B cell (primary cell): ENCODE measurements around the gene ACKR2. TPM values are rescaled to one million over a fixed set of nuclear protein-coding genes. Genes with fewer than 3 reads are reported as not detected.

Source experiments
- ATAC-seq: fragments of 200-7000 bp; cut with Tn5 transposase; one replicate; pipeline ENCODE4 v1.10.0; 2021; ENCODE audit warnings: low read depth, mild to moderate bottlenecking, moderate number of reproducible peaks, moderate library complexity
- CTCF ChIA-PET: fragments of 350-600 bp; sonication (Branson Sonifier 250); formaldehyde crosslinking; loops from one replicate; lab custom pipeline; 2021; ENCODE audit warnings: antibody characterized with exemption, inconsistent platforms; lab: Charles Lee
- POLR2A ChIA-PET: fragments of 350-600 bp; sonication (Branson Sonifier 250); formaldehyde crosslinking; loops from one replicate; lab custom pipeline; 2021; ENCODE audit warnings: antibody characterized with exemption; lab: Charles Lee
- DNase-seq: peaks from one replicate; pipeline ENCODE4 v3.0.0; 2013
- H2AFZ ChIP-seq: 2 replicates; pipeline ENCODE4 v1.6.1; 2012; ENCODE audit warnings: mild to moderate bottlenecking, low read depth, low read length; ENCODE audit not compliant: insufficient read depth, poor library complexity, severe bottlenecking
- H3K27ac ChIP-seq, 2 donors: 1 replicate in 1 of 2; 2 replicates in 1 of 2; pipeline ENCODE4 v1.5.1; 2012 to 2013; ENCODE audit warnings: low read length in 2 of 2, mild to moderate bottlenecking in 2 of 2, moderate library complexity in 1 of 2
- H3K27me3 ChIP-seq, 4 experiments: fragments of 200-600 bp in 1 of 4; sonication (generic) in 1 of 4; replicated peaks in 1 of 4; 1 replicate in 2 of 4; 2 replicates in 2 of 4; pipeline versions ENCODE4 v1.6.1 to v1.7.0; 2013 to 2016; ENCODE audit warnings: low read length in 3 of 4, mild to moderate bottlenecking in 2 of 4, mixed read lengths in 1 of 4, moderate library complexity in 1 of 4; ENCODE audit not compliant: insufficient read depth in 4 of 4, control insufficient read depth in 3 of 4; ENCODE audit errors: control extremely low read depth in 1 of 4
- H3K36me3 ChIP-seq, 2 experiments: replicated peaks in 1 of 2; 1 replicate in 1 of 2; 2 replicates in 1 of 2; pipeline versions ENCODE4 v1.6.1 to v1.7.1; 2013; ENCODE audit warnings: low read length in 1 of 2; ENCODE audit not compliant: insufficient read depth in 2 of 2, control insufficient read depth in 1 of 2; ENCODE audit errors: control extremely low read depth in 1 of 2, extremely low read depth in 1 of 2
- H3K4me1 ChIP-seq, 2 donors: fragments of 200-600 bp in 1 of 2; sonication (generic) in 1 of 2; 1 replicate in 1 of 2; 2 replicates in 1 of 2; pipeline versions ENCODE4 v1.5.1 to v1.6.1; 2013 to 2017; ENCODE audit warnings: low read length in 2 of 2; ENCODE audit not compliant: control insufficient read depth in 2 of 2, insufficient read depth in 2 of 2
- H3K4me2 ChIP-seq: replicated peaks from 2 replicates; pipeline ENCODE3; 2012; ENCODE audit warnings: mild to moderate bottlenecking, low read depth, low read length; ENCODE audit not compliant: poor library complexity, severe bottlenecking
- H3K4me3 ChIP-seq, 5 experiments: fragments of 200-600 bp in 1 of 5; sonication (generic) in 1 of 5; 1 replicate in 3 of 5; 2 replicates in 2 of 5; pipeline versions ENCODE4 v1.5.1 to v1.7.0; 2011 to 2016; ENCODE audit warnings: low read length in 4 of 5, mild to moderate bottlenecking in 4 of 5, low read depth in 2 of 5, control low read depth in 1 of 5, moderate library complexity in 1 of 5; ENCODE audit not compliant: insufficient read depth in 1 of 5; ENCODE audit errors: control extremely low read depth in 1 of 5, extremely low read depth in 1 of 5
- H3K79me2 ChIP-seq: fragments of 200-600 bp; sonication (generic); one replicate; pipeline ENCODE4 v1.6.0; 2016; ENCODE audit warnings: low read length; ENCODE audit not compliant: control insufficient read depth, insufficient read depth
- H3K9ac ChIP-seq: fragments of 200-600 bp; sonication (generic); 2 replicates; pipeline ENCODE4 v1.6.1; 2017; ENCODE audit warnings: mild to moderate bottlenecking, low read length, moderate library complexity
- H3K9me3 ChIP-seq, 3 donors: one replicate each; pipeline versions ENCODE4 v1.6.1 to v1.7.1; 2013; ENCODE audit warnings: low read length in 2 of 3; ENCODE audit not compliant: control insufficient read depth in 2 of 3, insufficient read depth in 1 of 3; ENCODE audit errors: control extremely low read depth in 1 of 3
- H4K20me1 ChIP-seq: 2 replicates; pipeline ENCODE4 v1.6.0; 2012; ENCODE audit warnings: mild to moderate bottlenecking, low read length; ENCODE audit not compliant: insufficient read depth, control insufficient read depth, poor library complexity, severe bottlenecking
- H3K27ac Mint-ChIP-seq: one replicate; pipeline ENCODE4 v1.8.0; 2021; ENCODE audit warnings: mixed read lengths
- H3K27me3 Mint-ChIP-seq: one replicate; pipeline ENCODE4 v1.8.0; 2021; ENCODE audit warnings: mixed read lengths
- H3K4me1 Mint-ChIP-seq: one replicate; pipeline ENCODE4 v1.8.0; 2021; ENCODE audit warnings: mixed read lengths
- H3K4me3 Mint-ChIP-seq: one replicate; pipeline ENCODE4 v1.8.0; 2021; ENCODE audit warnings: mixed read lengths
- H3K9me3 Mint-ChIP-seq: one replicate; pipeline ENCODE4 v1.8.0; 2022; ENCODE audit warnings: mixed read lengths; ENCODE audit not compliant: insufficient read depth
- CTCF ChIP-seq: fragments of 200-600 bp; IDR thresholded peaks from one replicate; pipeline ENCODE4 v1.8.0; 2022; ENCODE audit warnings: antibody characterized with exemption, mild to moderate bottlenecking
- EZH2 ChIP-seq: IDR thresholded peaks from 2 replicates; pipeline ENCODE4 v1.6.1; 2012; ENCODE audit warnings: borderline replicate concordance, low read depth, mild to moderate bottlenecking, moderate library complexity, low read length; ENCODE audit not compliant: insufficient read depth, poor library complexity, severe bottlenecking
- WGBS: methylation state at CpG from one replicate; pipeline ENCODE4 v1.1.5; 2013; ENCODE audit warnings: missing lambda C conversion rate; ENCODE audit not compliant: insufficient coverage; 5-methylcytosine and 5-hydroxymethylcytosine counted together
- intact Hi-C: fragments of 100-400 bp; cut with micrococcal nuclease; formaldehyde crosslinking; loops from one replicate; pipeline ENCODE4 v1.10.0; 2022
- polyA plus RNA-seq: library from polyadenylated mRNA; depleted of rRNA; stranded (reverse); fragments of >200 nt; gene quantifications from 2 replicates; pipeline ENCODE4 v1.2.3, GENCODE V29; 2012
- total RNA-seq, 2 donors: library from RNA; stranded (reverse); fragments of 120-200 nt in 1 of 2; gene quantifications; 1 replicate in 1 of 2; 2 replicates in 1 of 2; pipeline versions ENCODE4 v1.2.3 to v1.2.4, GENCODE V29; 2013 to 2022

The ACKR2 gene
- total and polyA plus RNA-seq, 2 donors (not counting 1 experiment from before 2014, with no cell fraction given) = 0.31 to 1.7 TPM

- Mint-ChIP-seq H3K9me3 (peaks cover 4% of the 10 kb centered on the region), H3K4me1 (no peaks in the 10 kb centered on the region), H3K27me3 (peaks cover 35% of the 10 kb centered on the region), H3K4me3 (no peak overlapping the region), H3K27ac (no peak overlapping the region)
- Histone ChIP-seq H3K4me3 (no peak overlapping the region), H2AFZ (no peak overlapping the region), H3K27me3 (peaks cover 0 to 16% (median 3%) of the 10 kb centered on the region in 4 experiments), H3K4me1 (no peaks in the 10 kb centered on the region), H4K20me1 (no peaks in the 10 kb centered on the region), H3K4me2 (no peak overlapping the region), H3K79me2 (no peaks in the 10 kb centered on the region), H3K36me3 (no peaks in the 10 kb centered on the region), H3K9me3 (peaks cover 0 to 3% (median 0%) of the 10 kb centered on the region in 3 donors), H3K9ac (no peak overlapping the region), H3K27ac (no peak overlapping the region)
- no peak for TF ChIP-seq EZH2
- no peak for TF ChIP-seq CTCF
- CTCF ChIA-PET = no interaction called here
- ATAC-seq = no peak
- DNase-seq = no peak
- intact Hi-C loops = no loop called here
- POLR2A ChIA-PET = no interaction called here
Measured at GRCh38 chr3:42898896-42899675, 89.8 kb downstream of the ACKR2 start.

- Mint-ChIP-seq H3K9me3 (peaks cover 6% of the 10 kb centered on the region), H3K4me3 (no peak overlapping the region), H3K4me1 (no peaks in the 10 kb centered on the region), H3K27me3 (peaks cover 40% of the 10 kb centered on the region), H3K27ac (no peak overlapping the region)
- H3K9me3 ChIP-seq = peaks cover 0 to 3% (median 0%) of the 10 kb centered on the region in 3 donors
- no peaks in the 10 kb centered on the region for H3K79me2 ChIP-seq
- intact Hi-C loops = no loop called here
- no peaks in the 10 kb centered on the region for H4K20me1 ChIP-seq
- H3K27me3 ChIP-seq = peaks cover 0 to 25% (median 6%) of the 10 kb centered on the region in 4 experiments
- CTCF ChIA-PET = no interaction called here
- no peaks in the 10 kb centered on the region for H3K36me3 ChIP-seq
- no peak overlapping the region for H3K27ac ChIP-seq
- ATAC-seq (no peak), DNase-seq (no peak)
- H3K4me1 ChIP-seq = no peaks in the 10 kb centered on the region
- no peak for TF ChIP-seq CTCF
- no peak for TF ChIP-seq EZH2
- 97% methylated on average over 6 of the region's 8 CpGs for WGBS
- no peak overlapping the region for H2AFZ ChIP-seq
- no peak overlapping the region for H3K4me3 ChIP-seq
- POLR2A ChIA-PET = no interaction called here
- no peak overlapping the region for H3K9ac ChIP-seq
- H3K4me2 ChIP-seq = no peak overlapping the region
Measured at GRCh38 chr3:42900226-42901072, 91.2 kb downstream of the ACKR2 start.
